ENCODE results near the gene SERPINB8.
"Not testable (repeated sequence)": the region's sequence is repeated elsewhere in the genome, so short reads cannot be mapped to it uniquely, and the experiment has no call there.

The SERPINB8 gene, protein sequence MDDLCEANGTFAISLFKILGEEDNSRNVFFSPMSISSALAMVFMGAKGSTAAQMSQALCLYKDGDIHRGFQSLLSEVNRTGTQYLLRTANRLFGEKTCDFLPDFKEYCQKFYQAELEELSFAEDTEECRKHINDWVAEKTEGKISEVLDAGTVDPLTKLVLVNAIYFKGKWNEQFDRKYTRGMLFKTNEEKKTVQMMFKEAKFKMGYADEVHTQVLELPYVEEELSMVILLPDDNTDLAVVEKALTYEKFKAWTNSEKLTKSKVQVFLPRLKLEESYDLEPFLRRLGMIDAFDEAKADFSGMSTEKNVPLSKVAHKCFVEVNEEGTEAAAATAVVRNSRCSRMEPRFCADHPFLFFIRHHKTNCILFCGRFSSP

DNA sequence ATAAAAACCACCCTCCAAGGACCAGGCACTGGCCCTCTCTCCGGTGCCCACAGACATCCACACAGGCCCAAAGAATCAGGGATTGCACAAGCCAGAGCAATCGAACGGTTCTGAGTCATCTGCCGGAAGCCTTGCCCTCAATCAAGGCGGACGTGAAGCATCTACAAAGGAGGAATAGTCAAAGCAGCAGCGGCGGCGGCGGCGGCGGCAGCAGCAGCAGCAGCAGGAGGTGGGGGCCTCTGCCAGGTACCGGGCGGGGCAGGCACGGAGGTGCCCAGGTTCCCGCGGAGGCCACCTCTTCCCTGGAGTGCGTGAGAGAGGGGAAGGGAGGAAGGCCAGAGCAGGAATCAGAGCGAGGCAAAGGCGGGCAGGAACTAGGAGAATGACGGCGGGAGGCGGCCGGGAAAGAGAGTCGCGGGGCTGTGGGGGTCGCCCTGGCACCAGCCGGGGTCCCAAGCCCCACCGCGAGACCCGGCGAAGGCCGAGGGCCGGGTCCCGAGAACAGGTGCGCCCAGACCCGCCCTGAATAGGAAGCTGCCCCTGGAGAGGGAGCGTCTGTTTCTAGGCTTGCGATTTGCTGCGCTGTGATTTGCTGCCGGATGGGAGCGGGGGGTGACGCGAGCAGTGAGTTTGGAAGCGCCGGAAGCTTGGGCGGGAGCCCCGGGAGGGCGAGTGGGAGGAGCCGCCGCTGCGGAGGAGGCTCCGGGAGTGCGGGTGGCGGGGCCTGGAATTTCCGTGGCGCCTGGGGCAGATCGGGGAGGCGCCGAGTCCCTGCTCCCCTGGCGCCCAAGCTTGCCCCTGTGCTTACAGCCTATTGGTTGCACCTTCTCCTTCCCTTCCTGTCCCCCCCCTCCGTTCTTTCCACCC is at the start of gene SERPINB8:
Gene SERPINB8, plus strand, starts transcription at position 140 of the 867 bp plus-strand sequence. CDS start 8,228 bp downstream, outside the sequence.
- Histone ChIP-seq H3K9me3 (ENCODE audit: low read length) (no peaks in the 10 kb centered on the region), H3K4me3 (ENCODE audit: low read length) (peak within 1 kb of the TSS; percentile 83), H2AFZ (ENCODE audit: low read depth, low read length) (peak within 1 kb of the TSS; percentile 90), H3K36me3 (ENCODE audit: insufficient read depth, low read length) (no peaks in the 10 kb centered on the region), H3K27me3 (ENCODE audit: insufficient read depth, low read length) (no peaks in the 10 kb centered on the region), H3K4me1 (ENCODE audit: insufficient read depth, low read length) (peaks cover 18% of the 10 kb centered on the region)

DNA sequence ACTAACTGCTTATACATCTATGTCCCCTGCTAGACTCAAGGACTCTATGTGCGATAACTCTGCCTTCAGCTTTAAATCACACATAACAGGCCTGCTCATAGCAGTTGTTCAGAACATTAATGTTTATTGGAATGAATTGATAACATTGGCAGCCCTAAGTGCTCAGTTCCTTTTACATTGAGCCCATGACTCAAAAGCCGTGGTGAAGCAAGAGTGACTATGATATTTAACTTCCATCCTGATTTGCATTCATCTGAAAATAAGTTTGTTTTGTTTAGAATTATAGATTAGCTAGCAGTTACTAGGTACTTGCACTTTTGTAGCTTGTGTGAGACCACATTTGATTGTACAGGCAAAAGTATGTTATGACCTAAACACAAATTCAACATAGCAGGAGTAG is 47.8 kb upstream of the SERPINB8 start:
- H3K36me3 ChIP-seq (ENCODE audit: insufficient read depth, low read length): no peaks in the 10 kb centered on the region
- no peaks in the 10 kb centered on the region for H3K4me1 ChIP-seq (ENCODE audit: insufficient read depth, low read length)
- H3K4me3 ChIP-seq (ENCODE audit: low read length): no peak overlapping the region
- H3K27me3 ChIP-seq (ENCODE audit: insufficient read depth, low read length): no peaks in the 10 kb centered on the region
- no peaks in the 10 kb centered on the region for H3K9me3 ChIP-seq (ENCODE audit: low read length)
- H2AFZ ChIP-seq (ENCODE audit: low read depth, low read length): no peak overlapping the region

DNA sequence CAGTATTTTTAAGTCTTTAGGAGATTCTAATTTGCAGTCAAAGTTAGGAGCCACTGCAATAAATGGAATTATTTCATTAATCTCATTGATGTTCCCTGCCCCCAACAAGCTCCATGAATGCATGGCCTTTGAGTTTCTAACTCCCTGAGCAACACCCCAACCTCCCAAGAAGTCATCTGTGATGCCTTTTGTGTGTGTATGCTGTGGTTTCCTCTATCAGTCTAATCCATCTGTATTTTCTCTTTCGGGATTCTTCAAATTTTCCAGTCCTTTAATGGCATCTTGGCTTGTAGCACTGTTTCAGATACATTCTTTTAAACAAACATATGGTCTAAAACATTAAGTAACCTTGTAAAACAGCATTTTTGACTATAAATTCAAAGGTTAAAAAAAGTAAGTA is 45.3 kb upstream of the SERPINB8 start:
- H3K36me3 ChIP-seq (ENCODE audit: insufficient read depth, low read length): no peaks in the 10 kb centered on the region
- no peak overlapping the region for H2AFZ ChIP-seq (ENCODE audit: low read depth, low read length)
- H3K4me1 ChIP-seq (ENCODE audit: insufficient read depth, low read length): no peaks in the 10 kb centered on the region
- no peaks in the 10 kb centered on the region for H3K9me3 ChIP-seq (ENCODE audit: low read length)
- no peaks in the 10 kb centered on the region for H3K27me3 ChIP-seq (ENCODE audit: insufficient read depth, low read length)
- no peak overlapping the region for H3K4me3 ChIP-seq (ENCODE audit: low read length)

DNA sequence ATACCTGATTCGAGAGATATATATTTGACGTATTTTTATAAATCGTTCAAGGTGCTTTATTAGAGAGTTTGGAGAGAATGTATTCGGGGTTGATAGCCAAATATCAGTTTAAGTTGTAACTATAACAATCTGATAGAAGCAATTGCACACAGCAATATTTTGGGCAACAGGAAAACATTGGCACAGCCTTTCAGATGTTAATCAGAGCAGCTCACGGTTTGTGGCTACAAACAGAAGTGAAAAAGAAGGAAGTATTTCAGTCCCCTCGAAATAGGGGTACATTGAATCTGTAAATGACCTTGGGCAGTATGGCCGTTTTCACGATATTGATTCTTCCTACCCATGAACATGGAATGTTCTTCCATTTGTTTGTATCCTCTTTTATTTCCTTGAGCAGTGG is 41.5 kb upstream of the SERPINB8 start:
- Histone ChIP-seq H3K27me3 (ENCODE audit: insufficient read depth, low read length) (no peaks in the 10 kb centered on the region), H3K36me3 (ENCODE audit: insufficient read depth, low read length) (no peaks in the 10 kb centered on the region), H3K9me3 (ENCODE audit: low read length) (no peaks in the 10 kb centered on the region), H3K4me1 (ENCODE audit: insufficient read depth, low read length) (no peaks in the 10 kb centered on the region), H2AFZ (ENCODE audit: low read depth, low read length) (no peak overlapping the region), H3K4me3 (ENCODE audit: low read length) (no peak overlapping the region)

DNA sequence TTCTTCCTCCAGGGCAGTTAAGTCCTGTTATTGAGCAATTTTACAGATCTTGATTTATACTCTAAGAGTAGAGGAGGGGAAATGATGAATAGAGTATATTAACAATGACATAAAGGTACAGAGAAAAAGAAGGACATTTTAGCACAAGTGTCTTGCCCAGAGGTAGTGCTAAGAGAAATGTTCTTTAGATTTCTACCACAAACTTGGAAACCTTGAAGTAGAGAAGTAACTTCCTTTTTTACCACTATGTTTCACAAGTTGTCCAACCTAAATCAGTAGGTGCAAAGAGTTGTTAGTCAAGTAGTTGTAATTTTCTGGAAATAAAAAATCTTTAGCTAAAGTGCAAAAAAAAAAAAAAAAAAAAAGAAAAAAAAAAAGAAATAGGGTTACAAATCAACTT is 40.5 kb upstream of the SERPINB8 start:
- not testable (repeated sequence) for H3K36me3 ChIP-seq (ENCODE audit: insufficient read depth, low read length); H3K4me3 ChIP-seq (ENCODE audit: low read length); H3K27me3 ChIP-seq (ENCODE audit: insufficient read depth, low read length); H2AFZ ChIP-seq (ENCODE audit: low read depth, low read length); H3K9me3 ChIP-seq (ENCODE audit: low read length); H3K4me1 ChIP-seq (ENCODE audit: insufficient read depth, low read length)

DNA sequence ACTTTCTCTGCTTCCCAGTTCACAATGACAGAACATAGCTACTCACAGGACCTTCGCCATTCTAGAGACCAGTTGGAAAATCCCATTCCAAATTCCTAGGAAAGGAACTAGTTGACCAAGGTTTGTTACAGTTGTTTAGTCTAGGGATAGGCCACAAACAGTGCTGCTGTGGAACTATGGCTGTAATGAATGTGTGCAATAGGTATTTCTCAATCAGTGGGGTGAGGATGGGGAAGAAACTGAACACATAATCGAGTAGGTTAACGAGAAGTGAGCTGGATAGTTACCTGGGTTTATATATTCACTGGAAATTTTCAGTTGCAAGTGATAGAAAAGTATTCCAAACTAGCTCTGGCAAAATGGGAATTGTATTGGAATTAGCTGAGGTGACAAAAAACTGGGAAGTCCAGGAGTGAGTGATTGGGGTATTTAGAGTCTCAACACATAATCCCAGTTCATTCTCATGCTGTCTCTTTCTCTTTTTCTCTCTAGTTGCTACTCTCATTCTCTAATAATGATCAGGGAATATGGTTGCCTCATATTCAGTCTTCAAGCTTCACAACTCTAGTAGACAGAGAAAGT is 39.0 kb upstream of the SERPINB8 start:
- Histone ChIP-seq H3K4me3 (ENCODE audit: low read length) (no peak overlapping the region), H3K36me3 (ENCODE audit: insufficient read depth, low read length) (no peaks in the 10 kb centered on the region), H3K9me3 (ENCODE audit: low read length) (no peaks in the 10 kb centered on the region), H3K4me1 (ENCODE audit: insufficient read depth, low read length) (no peaks in the 10 kb centered on the region), H3K27me3 (ENCODE audit: insufficient read depth, low read length) (peaks cover 2% of the 10 kb centered on the region), H2AFZ (ENCODE audit: low read depth, low read length) (no peak overlapping the region)

DNA sequence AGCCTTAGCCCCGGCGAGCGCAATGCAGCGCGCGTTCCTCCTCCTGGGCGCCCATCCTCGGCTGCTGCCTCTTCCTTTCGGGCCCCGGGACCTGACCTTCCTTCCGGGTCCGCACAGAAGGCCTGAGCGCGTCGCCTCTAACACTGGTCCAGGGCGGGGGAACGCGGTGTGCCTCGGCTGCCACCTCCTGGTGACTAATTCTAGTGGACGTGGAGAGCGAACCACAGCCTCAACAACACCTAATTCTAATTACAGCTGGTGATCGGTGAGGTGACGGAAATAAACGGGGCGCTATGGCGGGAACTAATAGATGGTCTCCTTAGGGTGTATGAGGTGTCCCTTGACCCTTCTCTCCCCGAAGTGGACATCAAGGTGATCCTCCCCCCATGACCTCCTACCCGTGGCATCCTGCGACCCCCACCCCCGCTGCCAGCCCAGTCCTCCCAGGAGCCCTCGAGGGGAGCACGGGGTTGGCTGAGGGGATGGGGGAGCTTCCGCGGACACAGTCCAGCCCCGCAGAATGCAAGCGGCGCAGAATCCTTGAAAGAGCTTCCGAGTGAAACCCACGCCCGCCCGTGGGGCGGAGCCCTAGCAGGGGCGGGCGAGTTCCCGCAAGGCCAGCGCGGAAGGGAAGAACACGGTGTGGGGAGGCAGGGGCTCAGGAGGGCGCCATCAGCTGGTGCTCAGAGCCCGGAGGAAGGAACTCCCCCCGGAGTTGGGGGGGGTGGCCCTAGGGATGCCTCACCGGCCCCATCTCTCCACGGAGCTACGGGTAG is 33.5 kb upstream of the SERPINB8 start:
- peak overlapping the region; percentile 59 for H2AFZ ChIP-seq (ENCODE audit: low read depth, low read length)
- no peaks in the 10 kb centered on the region for H3K4me1 ChIP-seq (ENCODE audit: insufficient read depth, low read length)
- H3K36me3 ChIP-seq (ENCODE audit: insufficient read depth, low read length): no peaks in the 10 kb centered on the region
- H3K4me3 ChIP-seq (ENCODE audit: low read length): peak overlapping the region; percentile 37
- no peaks in the 10 kb centered on the region for H3K9me3 ChIP-seq (ENCODE audit: low read length)
- H3K27me3 ChIP-seq (ENCODE audit: insufficient read depth, low read length): peaks cover 14% of the 10 kb centered on the region

DNA sequence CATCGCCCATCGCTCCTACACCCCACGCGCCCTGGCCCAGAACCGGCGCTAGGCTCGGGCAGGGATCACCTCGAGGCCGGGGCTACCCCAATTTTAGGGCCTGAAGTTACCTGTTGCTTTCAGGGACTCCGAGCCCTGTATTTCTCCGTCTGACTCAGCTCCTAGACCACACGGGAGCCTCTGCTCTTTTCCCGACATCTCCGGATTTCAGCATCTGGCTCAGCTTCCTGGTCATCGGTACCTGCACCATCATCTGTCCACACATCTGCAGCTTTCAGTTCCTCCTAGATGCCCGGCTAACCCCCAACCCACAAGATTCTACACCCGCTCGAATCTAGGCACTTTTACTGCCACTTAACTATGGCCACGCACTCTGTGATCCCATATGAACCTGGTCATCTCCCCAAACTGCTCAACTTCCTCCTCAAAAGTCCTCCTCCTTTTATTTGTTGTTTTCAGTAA is 32.9 kb upstream of the SERPINB8 start:
- H3K27me3 ChIP-seq (ENCODE audit: insufficient read depth, low read length): peaks cover 14% of the 10 kb centered on the region
- H3K36me3 ChIP-seq (ENCODE audit: insufficient read depth, low read length): no peaks in the 10 kb centered on the region
- peak overlapping the region; percentile 59 for H2AFZ ChIP-seq (ENCODE audit: low read depth, low read length)
- H3K4me1 ChIP-seq (ENCODE audit: insufficient read depth, low read length): no peaks in the 10 kb centered on the region
- no peak overlapping the region for H3K4me3 ChIP-seq (ENCODE audit: low read length)
- no peaks in the 10 kb centered on the region for H3K9me3 ChIP-seq (ENCODE audit: low read length)

DNA sequence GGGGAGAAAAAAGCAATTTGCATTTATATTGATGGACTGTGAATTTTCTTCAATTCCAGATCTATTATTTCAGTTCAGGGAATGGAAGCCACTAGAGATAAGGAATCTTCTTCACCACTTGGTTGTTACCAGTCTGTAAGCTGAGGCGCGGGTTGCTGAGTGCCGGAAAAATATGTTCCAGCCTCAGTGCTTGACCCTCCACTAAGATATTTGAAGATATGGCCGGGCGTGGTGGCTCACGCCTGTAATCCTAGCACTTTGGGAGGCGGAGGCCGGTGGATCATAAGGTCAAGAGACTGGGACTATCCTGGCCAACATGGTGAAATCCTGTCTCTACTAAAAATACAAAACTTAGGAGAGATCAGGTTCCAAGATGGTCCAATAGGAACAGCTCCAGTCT is 29.9 kb upstream of the SERPINB8 start:
- Histone ChIP-seq H3K9me3 (ENCODE audit: low read length) (no peaks in the 10 kb centered on the region), H3K36me3 (ENCODE audit: insufficient read depth, low read length) (no peaks in the 10 kb centered on the region), H3K4me1 (ENCODE audit: insufficient read depth, low read length) (no peaks in the 10 kb centered on the region), H3K27me3 (ENCODE audit: insufficient read depth, low read length) (peaks cover 14% of the 10 kb centered on the region), H3K4me3 (ENCODE audit: low read length) (no peak overlapping the region), H2AFZ (ENCODE audit: low read depth, low read length) (no peak overlapping the region)

DNA sequence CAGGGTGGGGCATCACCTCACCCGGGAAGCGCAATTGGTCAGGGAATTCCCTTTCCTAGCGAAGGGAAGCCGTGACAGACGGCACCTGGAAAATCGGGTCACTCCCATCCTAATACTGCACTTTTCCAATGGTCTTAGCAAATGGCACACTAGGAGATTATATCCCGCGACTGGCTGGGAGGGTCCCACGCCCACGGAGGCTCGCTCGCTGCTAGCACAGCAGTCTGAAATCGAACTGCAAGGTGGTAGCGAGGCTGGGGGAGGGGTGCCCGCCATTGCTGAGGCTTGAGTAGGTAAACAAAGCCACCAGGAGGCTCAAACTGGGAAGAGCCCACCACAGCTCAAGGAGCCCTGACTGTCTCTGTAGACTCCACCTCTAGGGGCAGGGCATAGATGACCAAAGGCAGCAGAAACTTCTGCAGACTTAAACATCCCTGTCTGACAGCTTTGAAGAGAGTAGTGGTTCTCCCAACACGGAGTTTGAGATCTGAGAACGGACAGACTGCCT is 29.3 kb upstream of the SERPINB8 start:
- not testable (repeated sequence) for H3K4me1 ChIP-seq (ENCODE audit: insufficient read depth, low read length); H3K36me3 ChIP-seq (ENCODE audit: insufficient read depth, low read length); H2AFZ ChIP-seq (ENCODE audit: low read depth, low read length); H3K9me3 ChIP-seq (ENCODE audit: low read length); H3K4me3 ChIP-seq (ENCODE audit: low read length)
- peaks cover 14% of the 10 kb centered on the region for H3K27me3 ChIP-seq (ENCODE audit: insufficient read depth, low read length)

DNA sequence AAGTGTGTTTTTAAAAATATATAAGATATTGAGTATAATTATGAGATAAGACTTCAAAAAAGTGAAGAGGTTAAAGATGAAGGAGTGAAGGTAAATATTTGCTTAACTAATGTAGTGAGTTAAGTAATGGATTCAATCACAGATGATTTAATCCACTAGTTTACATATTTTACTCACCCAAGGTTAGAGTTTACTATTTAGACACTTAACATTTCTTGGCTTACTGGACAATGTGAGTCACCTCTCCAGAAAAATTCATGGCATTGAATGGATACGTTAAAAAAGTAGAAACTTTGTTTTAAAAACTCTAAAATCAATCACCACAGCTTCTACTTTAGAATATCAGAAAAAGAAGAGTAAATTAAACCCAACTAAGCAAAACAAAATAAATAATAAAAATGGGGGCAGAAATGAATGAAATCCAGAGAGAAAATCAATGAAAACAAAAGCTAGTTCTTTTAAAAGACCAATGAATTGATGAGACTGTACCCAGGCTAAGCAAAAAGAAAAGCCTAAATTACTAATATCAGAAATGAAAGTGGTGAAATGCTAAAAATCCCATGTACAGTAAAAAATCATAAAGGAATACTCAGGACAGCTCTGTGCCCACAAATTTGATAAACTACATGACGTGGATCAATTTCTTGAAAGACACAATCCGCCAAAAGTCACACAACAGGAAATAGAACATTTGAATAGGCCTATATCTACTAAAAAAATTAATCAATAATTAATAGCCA is 22.7 kb upstream of the SERPINB8 start:
- Histone ChIP-seq H3K27me3 (ENCODE audit: insufficient read depth, low read length) (peaks cover 15% of the 10 kb centered on the region), H3K9me3 (ENCODE audit: low read length) (peaks cover 2% of the 10 kb centered on the region), H3K4me1 (ENCODE audit: insufficient read depth, low read length) (no peaks in the 10 kb centered on the region), H3K4me3 (ENCODE audit: low read length) (no peak overlapping the region), H2AFZ (ENCODE audit: low read depth, low read length) (no peak overlapping the region), H3K36me3 (ENCODE audit: insufficient read depth, low read length) (no peaks in the 10 kb centered on the region)
